ENCODE results near the gene ZPR1. TPM values are rescaled to one million over a fixed set of nuclear protein-coding genes. Genes with fewer than 3 reads are reported as not detected.

Gene ZPR1
- polyA plus RNA-seq, 1 donor from 2014 or later = 34.5 TPM

DNA sequence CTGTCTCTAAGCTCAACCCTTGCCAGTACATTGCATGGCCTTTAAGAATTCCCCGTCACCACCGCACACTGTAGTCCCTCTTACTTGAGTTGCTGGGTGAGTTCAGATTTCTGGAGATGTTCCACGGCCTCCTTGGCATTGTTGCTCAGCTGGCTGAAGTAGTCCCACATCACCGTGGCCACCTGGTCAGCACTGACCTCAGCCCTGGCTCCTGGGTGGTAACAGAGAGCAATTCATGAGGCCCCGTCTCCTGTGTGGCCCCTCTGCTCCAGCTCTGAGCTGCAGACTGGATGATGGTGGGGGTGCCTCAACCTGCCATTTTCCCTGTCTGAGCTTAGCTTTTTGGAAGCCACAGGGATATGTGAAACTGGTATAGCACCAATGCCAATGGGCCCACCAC is 34.8 kb upstream of the ZPR1 start:
- Histone ChIP-seq H3K9me2 (ENCODE audit: insufficient read depth, low read length) (no peaks in the 10 kb centered on the region), H3K9ac (ENCODE audit: low read length) (no peak overlapping the region), H4K20me1 (ENCODE audit: insufficient read depth) (no peaks in the 10 kb centered on the region), H3K27ac (ENCODE audit: low read length) (no peak overlapping the region), H3F3A (ENCODE audit: insufficient read depth, low read length, poor library complexity, severe bottlenecking) (no peaks in the 10 kb centered on the region), H3K27me3 (ENCODE audit: insufficient read depth, low read depth, low read length) (no peaks in the 10 kb centered on the region), H3K79me2 (replicated peaks; ENCODE audit: insufficient read depth, low read length) (no peaks in the 10 kb centered on the region), H3K4me3 (ENCODE audit: low read length) (no peak overlapping the region), H2AFZ (ENCODE audit: low read depth, low read length) (no peak overlapping the region), H3K9me3 (ENCODE audit: low read length) (no peaks in the 10 kb centered on the region), H3K4me2 (ENCODE audit: low read length) (no peak overlapping the region), H3K36me3 (ENCODE audit: insufficient read depth, low read length) (no peaks in the 10 kb centered on the region)
- TF ChIP-seq EZH2 (IDR thresholded peaks at IDR 0.05; ENCODE audit: borderline replicate concordance, insufficient read depth, low read length, poor library complexity, severe bottlenecking) (no peak), MXI1 (conservative IDR thresholded peaks at IDR 0.05; ENCODE audit: poor library complexity, severe bottlenecking) (no peak), EP300 (conservative IDR thresholded peaks at IDR 0.05; ENCODE audit: poor library complexity, severe bottlenecking) (no peak)
- TF ChIP-seq, protein P1, sequence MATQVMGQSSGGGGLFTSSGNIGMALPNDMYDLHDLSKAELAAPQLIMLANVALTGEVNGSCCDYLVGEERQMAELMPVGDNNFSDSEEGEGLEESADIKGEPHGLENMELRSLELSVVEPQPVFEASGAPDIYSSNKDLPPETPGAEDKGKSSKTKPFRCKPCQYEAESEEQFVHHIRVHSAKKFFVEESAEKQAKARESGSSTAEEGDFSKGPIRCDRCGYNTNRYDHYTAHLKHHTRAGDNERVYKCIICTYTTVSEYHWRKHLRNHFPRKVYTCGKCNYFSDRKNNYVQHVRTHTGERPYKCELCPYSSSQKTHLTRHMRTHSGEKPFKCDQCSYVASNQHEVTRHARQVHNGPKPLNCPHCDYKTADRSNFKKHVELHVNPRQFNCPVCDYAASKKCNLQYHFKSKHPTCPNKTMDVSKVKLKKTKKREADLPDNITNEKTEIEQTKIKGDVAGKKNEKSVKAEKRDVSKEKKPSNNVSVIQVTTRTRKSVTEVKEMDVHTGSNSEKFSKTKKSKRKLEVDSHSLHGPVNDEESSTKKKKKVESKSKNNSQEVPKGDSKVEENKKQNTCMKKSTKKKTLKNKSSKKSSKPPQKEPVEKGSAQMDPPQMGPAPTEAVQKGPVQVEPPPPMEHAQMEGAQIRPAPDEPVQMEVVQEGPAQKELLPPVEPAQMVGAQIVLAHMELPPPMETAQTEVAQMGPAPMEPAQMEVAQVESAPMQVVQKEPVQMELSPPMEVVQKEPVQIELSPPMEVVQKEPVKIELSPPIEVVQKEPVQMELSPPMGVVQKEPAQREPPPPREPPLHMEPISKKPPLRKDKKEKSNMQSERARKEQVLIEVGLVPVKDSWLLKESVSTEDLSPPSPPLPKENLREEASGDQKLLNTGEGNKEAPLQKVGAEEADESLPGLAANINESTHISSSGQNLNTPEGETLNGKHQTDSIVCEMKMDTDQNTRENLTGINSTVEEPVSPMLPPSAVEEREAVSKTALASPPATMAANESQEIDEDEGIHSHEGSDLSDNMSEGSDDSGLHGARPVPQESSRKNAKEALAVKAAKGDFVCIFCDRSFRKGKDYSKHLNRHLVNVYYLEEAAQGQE (IDR thresholded peaks at IDR 0.05; ENCODE audit: borderline replicate concordance) = no peak
- TF ChIP-seq, protein P2, sequence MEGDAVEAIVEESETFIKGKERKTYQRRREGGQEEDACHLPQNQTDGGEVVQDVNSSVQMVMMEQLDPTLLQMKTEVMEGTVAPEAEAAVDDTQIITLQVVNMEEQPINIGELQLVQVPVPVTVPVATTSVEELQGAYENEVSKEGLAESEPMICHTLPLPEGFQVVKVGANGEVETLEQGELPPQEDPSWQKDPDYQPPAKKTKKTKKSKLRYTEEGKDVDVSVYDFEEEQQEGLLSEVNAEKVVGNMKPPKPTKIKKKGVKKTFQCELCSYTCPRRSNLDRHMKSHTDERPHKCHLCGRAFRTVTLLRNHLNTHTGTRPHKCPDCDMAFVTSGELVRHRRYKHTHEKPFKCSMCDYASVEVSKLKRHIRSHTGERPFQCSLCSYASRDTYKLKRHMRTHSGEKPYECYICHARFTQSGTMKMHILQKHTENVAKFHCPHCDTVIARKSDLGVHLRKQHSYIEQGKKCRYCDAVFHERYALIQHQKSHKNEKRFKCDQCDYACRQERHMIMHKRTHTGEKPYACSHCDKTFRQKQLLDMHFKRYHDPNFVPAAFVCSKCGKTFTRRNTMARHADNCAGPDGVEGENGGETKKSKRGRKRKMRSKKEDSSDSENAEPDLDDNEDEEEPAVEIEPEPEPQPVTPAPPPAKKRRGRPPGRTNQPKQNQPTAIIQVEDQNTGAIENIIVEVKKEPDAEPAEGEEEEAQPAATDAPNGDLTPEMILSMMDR (IDR thresholded peaks at IDR 0.05; ENCODE audit: poor library complexity, severe bottlenecking) = no peak

DNA sequence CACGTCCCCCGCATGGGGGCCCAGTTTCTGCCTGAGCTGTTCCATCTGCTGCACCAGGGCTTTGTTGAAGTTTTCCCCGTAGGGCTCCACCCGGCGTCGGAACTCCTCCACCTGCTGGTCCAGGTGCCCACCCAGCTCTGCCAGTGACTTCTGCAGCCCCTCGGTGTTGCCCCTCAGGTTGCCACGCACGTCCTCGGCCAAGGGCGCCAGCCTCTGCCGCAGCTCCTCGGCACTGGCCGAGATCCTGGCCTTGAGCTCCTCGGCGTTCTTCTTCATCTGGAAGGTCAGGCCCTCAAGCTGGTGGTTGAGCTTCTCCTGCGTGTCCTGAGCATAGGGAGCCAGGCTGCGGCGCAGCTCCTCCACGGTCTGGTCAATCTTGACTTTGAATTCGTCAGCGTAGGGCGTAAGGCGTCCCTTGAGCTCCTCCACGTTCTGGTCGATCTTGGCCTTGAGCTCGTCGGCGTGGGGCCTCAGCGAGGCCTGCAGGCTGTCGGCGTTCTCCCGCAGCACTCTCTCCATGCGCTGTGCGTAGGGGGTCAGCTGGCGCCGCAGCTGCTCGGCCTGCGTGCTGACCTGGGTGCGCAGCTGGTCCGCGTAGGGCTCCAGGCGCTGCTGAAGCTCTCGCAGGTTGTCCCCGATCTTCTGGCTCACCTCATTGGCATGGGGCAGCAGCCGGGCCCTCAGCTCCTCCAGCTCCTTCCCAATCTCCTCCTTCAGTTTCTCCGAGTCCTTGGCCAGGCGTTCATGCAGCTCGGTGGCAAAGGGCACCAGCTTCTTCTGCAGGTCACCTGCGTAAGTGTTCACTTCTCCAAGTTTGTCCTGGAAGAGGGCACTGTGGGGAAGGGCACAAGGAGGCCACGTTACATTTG is 33.5 kb upstream of the ZPR1 start:
- no peaks in the 10 kb centered on the region for H3K36me3 ChIP-seq (ENCODE audit: insufficient read depth, low read length)
- no peaks in the 10 kb centered on the region for H3K79me2 ChIP-seq (replicated peaks; ENCODE audit: insufficient read depth, low read length)
- no peak overlapping the region for H3K27ac ChIP-seq (ENCODE audit: low read length)
- H3F3A ChIP-seq (ENCODE audit: insufficient read depth, low read length, poor library complexity, severe bottlenecking) = no peaks in the 10 kb centered on the region
- no peak overlapping the region for H2AFZ ChIP-seq (ENCODE audit: low read depth, low read length)
- no peak overlapping the region for H3K4me2 ChIP-seq (ENCODE audit: low read length)
- no peak overlapping the region for H3K9ac ChIP-seq (ENCODE audit: low read length)
- TF ChIP-seq, protein P1 (IDR thresholded peaks at IDR 0.05; ENCODE audit: borderline replicate concordance) = no peak
- TF ChIP-seq MXI1 (conservative IDR thresholded peaks at IDR 0.05; ENCODE audit: poor library complexity, severe bottlenecking) = no peak
- TF ChIP-seq RAD21 (conservative IDR thresholded peaks at IDR 0.05) = no peak
- TF ChIP-seq SMC3 (conservative IDR thresholded peaks at IDR 0.05; ENCODE audit: poor library complexity) = no peak
- TF ChIP-seq POLR2AphosphoS5 (IDR thresholded peaks at IDR 0.05) = no peak
- TF ChIP-seq EP300 (conservative IDR thresholded peaks at IDR 0.05; ENCODE audit: poor library complexity, severe bottlenecking) = no peak
- no peak for TF ChIP-seq EZH2 (IDR thresholded peaks at IDR 0.05; ENCODE audit: borderline replicate concordance, insufficient read depth, low read length, poor library complexity, severe bottlenecking)
- TF ChIP-seq, protein P2 (IDR thresholded peaks at IDR 0.05; ENCODE audit: poor library complexity, severe bottlenecking) = no peak
- no peak for TF ChIP-seq TAF1 (IDR thresholded peaks at IDR 0.05; ENCODE audit: low read depth)
- H4K20me1 ChIP-seq (ENCODE audit: insufficient read depth) = no peaks in the 10 kb centered on the region
- no peak overlapping the region for H3K4me3 ChIP-seq (ENCODE audit: low read length)
- no peaks in the 10 kb centered on the region for H3K9me3 ChIP-seq (ENCODE audit: low read length)
- no peaks in the 10 kb centered on the region for H3K9me2 ChIP-seq (ENCODE audit: insufficient read depth, low read length)
- no peaks in the 10 kb centered on the region for H3K27me3 ChIP-seq (ENCODE audit: insufficient read depth, low read depth, low read length)
